HFFc6 (cell line): ENCODE results near the gene KCTD2. TPM values are rescaled to one million over a fixed set of nuclear protein-coding genes. Genes with fewer than 3 reads are reported as not detected.

Experiments used
- DNase-seq: peaks from one replicate; pipeline ENCODE4 v3.0.0-alpha.2; 2018
- H3K27ac Mint-ChIP-seq: 2 replicates; pipeline ENCODE4 v1.8.0; 2020; ENCODE audit warnings: mild to moderate bottlenecking, mixed read lengths
- H3K27me3 Mint-ChIP-seq: 2 replicates; pipeline ENCODE4 v1.8.0; 2021; ENCODE audit warnings: mild to moderate bottlenecking, moderate library complexity, mixed read lengths; ENCODE audit not compliant: insufficient read depth
- H3K36me3 Mint-ChIP-seq: 2 replicates; pipeline ENCODE4 v1.8.0; 2021; ENCODE audit warnings: low read depth, mixed read lengths
- H3K4me1 Mint-ChIP-seq: 2 replicates; pipeline ENCODE4 v1.8.0; 2020; ENCODE audit warnings: low read depth, mixed read lengths
- H3K4me3 Mint-ChIP-seq: 2 replicates; pipeline ENCODE4 v1.8.0; 2020; ENCODE audit warnings: mild to moderate bottlenecking, moderate library complexity, mixed read lengths
- H3K9me3 Mint-ChIP-seq: 2 replicates; pipeline ENCODE4 v1.8.0; 2020; ENCODE audit warnings: mild to moderate bottlenecking, mixed read lengths
- total RNA-seq, 6 experiments: library from RNA; stranded (reverse); fragmentation: NEBNext Ultra II Directional; extraction: Animal tissue kit (Norgen Biotek cat#: 25700); gene quantifications; 2 replicates in 1 of 6; 3 replicates in 5 of 6; pipeline ENCODE4 v1.2.3, GENCODE V29; 2021
- TF ChIP-seq, protein P1 (sequence below): fragments of 200-600 bp; sonication (generic); IDR thresholded peaks from 2 replicates; pipeline ENCODE4 v1.5.0; 2021; ENCODE audit warnings: antibody characterized with exemption, mild to moderate bottlenecking

Gene KCTD2
- total RNA-seq, 6 experiments from 2014 or later, result 20.3 to 24.0 (median 21.3) TPM

DNA sequence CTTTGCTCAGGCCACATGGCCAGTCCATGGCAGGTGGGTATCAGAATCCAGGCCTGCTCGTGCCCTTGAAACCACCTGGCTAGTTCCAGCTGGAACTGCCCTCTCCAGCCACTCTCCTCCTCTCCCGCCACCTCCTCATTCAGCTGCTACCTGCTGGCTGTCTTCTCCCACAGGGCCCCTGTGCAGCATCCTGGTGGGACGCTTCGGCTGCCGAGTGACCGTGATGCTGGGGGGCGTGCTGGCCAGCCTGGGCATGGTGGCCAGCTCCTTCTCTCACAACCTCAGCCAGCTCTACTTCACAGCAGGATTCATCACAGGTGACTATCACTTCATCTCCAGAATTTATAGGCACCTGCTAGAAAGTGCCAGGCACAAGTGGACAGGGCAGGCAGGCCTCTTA lies 50.8 kb downstream of the KCTD2 start:
- Mint-ChIP-seq H3K4me3 (no peak overlapping the region), H3K27ac (no peak overlapping the region), H3K4me1 (peaks cover 8% of the 10 kb centered on the region), H3K27me3 (no peaks in the 10 kb centered on the region; the same call in none of the 2 replicates), H3K36me3 (peaks cover 15% of the 10 kb centered on the region; the same call in 1 of the 2 replicates), H3K9me3 (no peaks in the 10 kb centered on the region)
- DNase-seq, result no peak
- TF ChIP-seq, protein P1, sequence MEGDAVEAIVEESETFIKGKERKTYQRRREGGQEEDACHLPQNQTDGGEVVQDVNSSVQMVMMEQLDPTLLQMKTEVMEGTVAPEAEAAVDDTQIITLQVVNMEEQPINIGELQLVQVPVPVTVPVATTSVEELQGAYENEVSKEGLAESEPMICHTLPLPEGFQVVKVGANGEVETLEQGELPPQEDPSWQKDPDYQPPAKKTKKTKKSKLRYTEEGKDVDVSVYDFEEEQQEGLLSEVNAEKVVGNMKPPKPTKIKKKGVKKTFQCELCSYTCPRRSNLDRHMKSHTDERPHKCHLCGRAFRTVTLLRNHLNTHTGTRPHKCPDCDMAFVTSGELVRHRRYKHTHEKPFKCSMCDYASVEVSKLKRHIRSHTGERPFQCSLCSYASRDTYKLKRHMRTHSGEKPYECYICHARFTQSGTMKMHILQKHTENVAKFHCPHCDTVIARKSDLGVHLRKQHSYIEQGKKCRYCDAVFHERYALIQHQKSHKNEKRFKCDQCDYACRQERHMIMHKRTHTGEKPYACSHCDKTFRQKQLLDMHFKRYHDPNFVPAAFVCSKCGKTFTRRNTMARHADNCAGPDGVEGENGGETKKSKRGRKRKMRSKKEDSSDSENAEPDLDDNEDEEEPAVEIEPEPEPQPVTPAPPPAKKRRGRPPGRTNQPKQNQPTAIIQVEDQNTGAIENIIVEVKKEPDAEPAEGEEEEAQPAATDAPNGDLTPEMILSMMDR, result no peak

DNA sequence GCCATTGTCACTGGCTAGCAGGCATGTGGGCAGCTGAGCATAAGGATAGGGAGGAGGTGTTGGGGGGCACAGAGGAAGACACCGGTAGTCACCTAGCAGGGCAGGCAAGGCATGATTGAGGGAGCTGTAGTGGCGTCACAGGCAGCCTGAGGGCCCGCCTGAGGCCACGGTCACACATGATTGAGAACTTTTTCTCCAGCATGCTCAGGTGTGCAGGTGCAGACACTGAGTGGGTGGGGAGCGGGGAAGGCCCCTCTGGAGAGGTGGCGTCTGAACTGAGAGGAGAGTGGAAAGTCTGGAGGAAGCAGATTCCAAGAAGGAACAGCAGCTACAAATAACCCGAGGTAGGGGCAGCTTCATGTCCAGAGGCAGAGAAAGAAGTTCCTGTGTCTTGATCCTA lies 51.8 kb downstream of the KCTD2 start:
- Mint-ChIP-seq H3K27ac (peak overlapping the region; percentile 3; the same call in 1 of the 2 replicates), H3K36me3 (peaks cover 15% of the 10 kb centered on the region; the same call in 1 of the 2 replicates), H3K4me3 (no peak overlapping the region), H3K9me3 (no peaks in the 10 kb centered on the region), H3K27me3 (no peaks in the 10 kb centered on the region; the same call in none of the 2 replicates), H3K4me1 (peaks cover 8% of the 10 kb centered on the region)
- TF ChIP-seq, protein P1, result no peak
- DNase-seq, result no peak

DNA sequence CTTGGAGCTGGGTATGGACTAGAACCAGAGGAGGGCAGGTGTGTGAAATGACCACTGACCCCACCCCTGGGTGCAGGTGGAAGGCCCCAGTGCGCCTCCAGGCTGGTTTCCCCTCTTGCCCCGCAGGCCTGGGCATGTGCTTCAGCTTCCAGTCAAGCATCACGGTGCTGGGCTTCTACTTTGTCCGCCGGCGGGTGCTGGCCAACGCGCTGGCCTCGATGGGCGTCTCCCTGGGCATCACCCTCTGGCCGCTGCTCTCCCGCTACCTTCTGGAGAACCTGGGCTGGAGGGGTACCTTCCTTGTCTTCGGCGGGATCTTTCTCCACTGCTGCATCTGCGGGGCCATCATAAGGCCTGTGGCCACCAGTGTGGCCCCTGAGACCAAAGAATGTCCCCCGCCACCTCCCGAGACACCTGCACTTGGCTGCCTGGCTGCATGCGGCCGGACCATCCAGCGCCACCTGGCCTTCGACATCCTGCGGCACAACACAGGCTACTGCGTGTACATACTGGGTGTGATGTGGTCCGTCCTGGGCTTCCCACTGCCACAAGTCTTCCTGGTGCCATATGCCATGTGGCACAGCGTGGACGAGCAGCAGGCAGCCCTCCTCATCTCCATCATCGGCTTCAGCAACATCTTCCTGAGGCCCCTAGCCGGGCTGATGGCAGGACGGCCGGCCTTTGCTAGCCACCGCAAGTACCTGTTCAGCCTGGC lies 53.0 kb downstream of the KCTD2 start:
- H3K27me3 Mint-ChIP-seq, result no peaks in the 10 kb centered on the region; the same call in none of the 2 replicates
- H3K27ac Mint-ChIP-seq, result no peak overlapping the region
- no peak overlapping the region for H3K4me3 Mint-ChIP-seq
- H3K9me3 Mint-ChIP-seq, result no peaks in the 10 kb centered on the region
- no peak for DNase-seq
- peaks cover 15% of the 10 kb centered on the region; the same call in 1 of the 2 replicates for H3K36me3 Mint-ChIP-seq
- H3K4me1 Mint-ChIP-seq, result peaks cover 8% of the 10 kb centered on the region
- TF ChIP-seq, protein P1, result no peak

DNA sequence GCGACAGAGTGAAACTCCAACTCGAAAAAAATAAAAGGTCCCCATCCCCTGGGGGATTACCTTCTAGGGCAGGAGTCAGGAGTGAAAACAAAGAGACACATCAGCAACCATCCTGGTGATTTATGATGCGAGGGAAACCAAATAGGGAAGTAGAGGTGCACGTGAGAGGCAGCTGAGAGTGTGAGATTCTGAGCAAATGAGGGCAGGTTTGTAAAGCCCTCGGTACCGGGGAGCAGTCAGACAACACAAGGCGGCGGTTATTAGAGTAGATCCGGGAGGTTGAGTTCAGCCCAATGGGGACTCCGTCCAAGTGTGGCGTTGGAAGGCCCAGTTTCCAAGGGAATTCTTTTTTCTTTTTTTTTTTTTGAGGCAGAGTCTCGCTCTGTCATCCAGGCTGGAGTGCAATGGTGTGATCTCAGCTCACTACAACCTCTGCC lies 55.4 kb downstream of the KCTD2 start:
- Mint-ChIP-seq H3K27ac (no peak overlapping the region), H3K4me1 (no peaks in the 10 kb centered on the region), H3K9me3 (no peaks in the 10 kb centered on the region), H3K36me3 (peaks cover 23% of the 10 kb centered on the region), H3K4me3 (no peak overlapping the region), H3K27me3 (no peaks in the 10 kb centered on the region; the same call in none of the 2 replicates)
- TF ChIP-seq, protein P1, result no peak
- no peak for DNase-seq

DNA sequence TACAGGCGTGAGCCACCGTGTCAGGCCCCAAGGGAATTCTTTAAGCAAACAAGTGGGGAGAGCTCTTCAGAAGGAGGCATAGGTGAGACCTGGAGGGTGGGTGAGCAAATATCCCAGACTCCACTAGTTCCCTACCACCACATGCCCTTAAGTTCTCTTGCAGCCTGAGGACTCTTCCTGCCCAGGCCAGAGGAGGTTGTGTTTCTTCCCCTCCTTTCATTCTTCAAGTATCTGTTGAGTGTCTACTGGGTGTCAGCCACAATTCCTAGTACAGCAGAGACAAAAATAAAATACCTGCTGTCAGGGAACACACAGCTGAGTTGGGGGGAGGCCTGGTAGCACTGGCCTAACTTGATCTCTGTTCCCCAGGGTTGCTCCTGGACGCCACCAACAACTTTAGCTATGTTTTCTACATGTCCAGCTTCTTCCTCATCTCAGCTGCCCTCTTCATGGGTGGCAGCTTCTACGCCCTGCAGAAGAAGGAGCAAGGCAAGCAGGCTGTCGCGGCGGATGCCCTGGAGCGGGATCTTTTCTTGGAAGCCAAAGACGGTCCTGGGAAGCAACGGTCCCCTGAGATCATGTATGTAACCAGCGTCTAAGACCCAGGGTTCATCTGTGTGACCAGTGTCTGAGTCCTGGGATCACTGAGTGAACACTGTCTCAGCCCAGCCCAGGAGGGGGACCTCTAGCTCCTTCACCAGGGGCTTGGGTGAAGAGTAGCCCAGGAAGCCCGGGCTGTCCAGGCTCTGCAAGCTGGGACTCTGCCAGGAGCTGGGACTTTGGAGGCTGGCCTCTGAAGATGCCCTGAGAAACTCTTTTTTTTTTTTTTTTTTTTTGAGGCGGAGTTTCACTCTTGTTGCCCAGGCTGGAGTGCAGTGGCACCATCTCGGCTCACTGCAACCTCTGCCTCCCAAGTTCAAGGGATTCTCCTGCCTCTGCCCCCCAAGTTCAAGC lies 56.9 kb downstream of the KCTD2 start:
- Mint-ChIP-seq H3K4me3 (no peak overlapping the region), H3K36me3 (peaks cover 17% of the 10 kb centered on the region), H3K9me3 (no peaks in the 10 kb centered on the region), H3K27ac (no peak overlapping the region; the same call in 1 of the 2 replicates), H3K27me3 (peaks cover 2% of the 10 kb centered on the region), H3K4me1 (peaks cover 7% of the 10 kb centered on the region; the same call in 1 of the 2 replicates)
- TF ChIP-seq, protein P1, result no peak
- no peak for DNase-seq
